ENCODE data around the gene PIK3IP1.

The PIK3IP1 gene

GRCh38 chr22:31290494-31291471 is 1.5 kb downstream of the PIK3IP1 start:
- H2AFZ ChIP-seq (ENCODE audit: low read length), result peak overlapping the region; percentile 60

GRCh38 chr22:31289344-31289743 is 2.9 kb downstream of the PIK3IP1 start:
- Histone ChIP-seq H3K79me2 (ENCODE audit: insufficient read depth, low read length) (peaks cover 24% of the 10 kb centered on the region; the same call in 1 of the 2 replicates), H3K27me3 (ENCODE audit: insufficient read depth, low read length, poor library complexity, severe bottlenecking) (no peaks in the 10 kb centered on the region), H3K9ac (ENCODE audit: low read depth, low read length, poor library complexity, severe bottlenecking) (peak overlapping the region; percentile 62), H3K4me1 (ENCODE audit: insufficient read depth, low read length, poor library complexity, severe bottlenecking) (peaks cover 70% of the 10 kb centered on the region), H3K4me2 (ENCODE audit: low read depth, low read length, poor library complexity, severe bottlenecking) (peak overlapping the region; percentile 95), H3K4me3 (ENCODE audit: low read length, poor library complexity, severe bottlenecking) (peak overlapping the region; percentile 87), H3F3A (ENCODE audit: low read depth) (peaks cover 9% of the 10 kb centered on the region; the same call in 1 of the 2 replicates), H3K36me3 (ENCODE audit: insufficient read depth, low read length) (no peaks in the 10 kb centered on the region), H2AFZ (ENCODE audit: low read length) (no peak overlapping the region), H4K20me1 (ENCODE audit: insufficient read depth, low read length, poor library complexity, severe bottlenecking) (peaks cover 5% of the 10 kb centered on the region), H3K9me3 (ENCODE audit: insufficient read depth, low read depth, low read length) (no peaks in the 10 kb centered on the region), H3K9me2 (replicated peaks; ENCODE audit: low read depth, low read length) (no peaks in the 10 kb centered on the region)
- no peak for TF ChIP-seq EZH2phosphoT487 (IDR thresholded peaks at IDR 0.05; ENCODE audit: borderline replicate concordance)
- no peak for TF ChIP-seq CTCF (conservative IDR thresholded peaks at IDR 0.05; ENCODE audit: low read length)

More at GRCh38 chr22:31290494-31291471, 1.5 kb downstream of the PIK3IP1 start:
- Histone ChIP-seq H3K27me3 (ENCODE audit: insufficient read depth, low read length, poor library complexity, severe bottlenecking) (no peaks in the 10 kb centered on the region), H3K79me2 (ENCODE audit: insufficient read depth, low read length) (peaks cover 24% of the 10 kb centered on the region; the same call in 1 of the 2 replicates), H3K9me2 (replicated peaks; ENCODE audit: low read depth, low read length) (no peaks in the 10 kb centered on the region), H3K9me3 (ENCODE audit: insufficient read depth, low read depth, low read length) (no peaks in the 10 kb centered on the region), H3K4me3 (ENCODE audit: low read length, poor library complexity, severe bottlenecking) (peak overlapping the region; percentile 87), H3K4me1 (ENCODE audit: insufficient read depth, low read length, poor library complexity, severe bottlenecking) (peaks cover 56% of the 10 kb centered on the region), H4K20me1 (ENCODE audit: insufficient read depth, low read length, poor library complexity, severe bottlenecking) (no peaks in the 10 kb centered on the region), H3K9ac (ENCODE audit: low read depth, low read length, poor library complexity, severe bottlenecking) (peak overlapping the region; percentile 76), H3K4me2 (ENCODE audit: low read depth, low read length, poor library complexity, severe bottlenecking) (peak overlapping the region; percentile 95), H3K36me3 (ENCODE audit: insufficient read depth, low read length) (no peaks in the 10 kb centered on the region), H3F3A (ENCODE audit: low read depth) (peaks cover 9% of the 10 kb centered on the region; the same call in 1 of the 2 replicates)
- no peak for TF ChIP-seq EZH2phosphoT487 (IDR thresholded peaks at IDR 0.05; ENCODE audit: borderline replicate concordance)
- TF ChIP-seq CTCF (conservative IDR thresholded peaks at IDR 0.05; ENCODE audit: low read length), result no peak

GRCh38 chr22:31288496-31289240 is 3.6 kb downstream of the PIK3IP1 start:
- H3K9me3 ChIP-seq (ENCODE audit: insufficient read depth, low read depth, low read length), result no peaks in the 10 kb centered on the region
- H3K36me3 ChIP-seq (ENCODE audit: insufficient read depth, low read length), result no peaks in the 10 kb centered on the region
- peaks cover 9% of the 10 kb centered on the region; the same call in 1 of the 2 replicates for H3F3A ChIP-seq (ENCODE audit: low read depth)
- no peaks in the 10 kb centered on the region for H3K27me3 ChIP-seq (ENCODE audit: insufficient read depth, low read length, poor library complexity, severe bottlenecking)
- peaks cover 24% of the 10 kb centered on the region; the same call in 1 of the 2 replicates for H3K79me2 ChIP-seq (ENCODE audit: insufficient read depth, low read length)
- no peak overlapping the region for H2AFZ ChIP-seq (ENCODE audit: low read length)
- H3K9me2 ChIP-seq (replicated peaks; ENCODE audit: low read depth, low read length), result no peaks in the 10 kb centered on the region
- H3K4me3 ChIP-seq (ENCODE audit: low read length, poor library complexity, severe bottlenecking), result peak overlapping the region; percentile 87
- H3K4me2 ChIP-seq (ENCODE audit: low read depth, low read length, poor library complexity, severe bottlenecking), result peak overlapping the region; percentile 95
- no peak for TF ChIP-seq CTCF (conservative IDR thresholded peaks at IDR 0.05; ENCODE audit: low read length)
- no peak for TF ChIP-seq EZH2phosphoT487 (IDR thresholded peaks at IDR 0.05; ENCODE audit: borderline replicate concordance)
- H4K20me1 ChIP-seq (ENCODE audit: insufficient read depth, low read length, poor library complexity, severe bottlenecking), result peaks cover 6% of the 10 kb centered on the region
- H3K9ac ChIP-seq (ENCODE audit: low read depth, low read length, poor library complexity, severe bottlenecking), result peak overlapping the region; percentile 44
- H3K4me1 ChIP-seq (ENCODE audit: insufficient read depth, low read length, poor library complexity, severe bottlenecking), result peaks cover 70% of the 10 kb centered on the region
